HG03439 (cell line): ENCODE results near the gene SCYL1.
"Not testable (repeated sequence)": the region's sequence is repeated elsewhere in the genome, so short reads cannot be mapped to it uniquely, and the experiment has no call there.

ENCODE experiments used
- ATAC-seq: cut with Tn5 transposase; IDR thresholded peaks from one replicate; pipeline ENCODE4 v1.9.1; 2021; ENCODE audit warnings: mild to moderate bottlenecking, moderate library complexity; ENCODE audit not compliant: unreplicated experiment

The SCYL1 gene

DNA sequence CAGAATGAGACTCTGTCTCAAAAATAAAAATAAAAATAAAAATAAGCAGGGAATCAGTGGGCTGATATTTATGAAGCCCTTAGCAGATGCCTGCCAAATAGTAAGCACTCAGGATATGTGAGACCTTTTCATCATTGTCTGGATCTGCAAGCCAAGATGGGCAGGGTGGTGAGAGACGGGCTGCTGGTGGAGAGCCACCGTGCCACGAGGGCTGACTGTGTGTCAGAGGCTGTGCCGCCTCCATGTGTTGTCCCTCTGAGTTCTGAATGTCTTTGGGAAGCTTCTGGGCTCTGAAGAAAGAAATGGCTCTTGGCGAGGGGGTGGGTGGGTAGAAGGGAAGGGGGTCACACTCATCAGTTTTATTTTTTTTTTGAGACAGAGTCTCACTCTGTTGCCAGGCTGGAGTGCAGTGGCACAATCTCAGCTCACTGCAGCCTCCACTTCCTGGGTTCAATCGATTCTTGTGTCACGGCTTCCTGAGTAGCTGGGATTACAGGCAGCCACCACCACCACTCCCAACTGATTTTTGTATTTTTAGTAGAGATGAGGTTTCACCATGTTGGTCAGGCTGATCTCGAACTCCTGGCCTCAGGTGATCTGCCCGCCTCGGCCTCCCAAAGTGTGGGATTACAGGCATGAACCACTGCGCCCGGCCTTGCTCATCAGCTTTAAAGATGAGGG, 40.1 kb downstream of the SCYL1 start:
- ATAC-seq, result not testable (repeated sequence)

DNA sequence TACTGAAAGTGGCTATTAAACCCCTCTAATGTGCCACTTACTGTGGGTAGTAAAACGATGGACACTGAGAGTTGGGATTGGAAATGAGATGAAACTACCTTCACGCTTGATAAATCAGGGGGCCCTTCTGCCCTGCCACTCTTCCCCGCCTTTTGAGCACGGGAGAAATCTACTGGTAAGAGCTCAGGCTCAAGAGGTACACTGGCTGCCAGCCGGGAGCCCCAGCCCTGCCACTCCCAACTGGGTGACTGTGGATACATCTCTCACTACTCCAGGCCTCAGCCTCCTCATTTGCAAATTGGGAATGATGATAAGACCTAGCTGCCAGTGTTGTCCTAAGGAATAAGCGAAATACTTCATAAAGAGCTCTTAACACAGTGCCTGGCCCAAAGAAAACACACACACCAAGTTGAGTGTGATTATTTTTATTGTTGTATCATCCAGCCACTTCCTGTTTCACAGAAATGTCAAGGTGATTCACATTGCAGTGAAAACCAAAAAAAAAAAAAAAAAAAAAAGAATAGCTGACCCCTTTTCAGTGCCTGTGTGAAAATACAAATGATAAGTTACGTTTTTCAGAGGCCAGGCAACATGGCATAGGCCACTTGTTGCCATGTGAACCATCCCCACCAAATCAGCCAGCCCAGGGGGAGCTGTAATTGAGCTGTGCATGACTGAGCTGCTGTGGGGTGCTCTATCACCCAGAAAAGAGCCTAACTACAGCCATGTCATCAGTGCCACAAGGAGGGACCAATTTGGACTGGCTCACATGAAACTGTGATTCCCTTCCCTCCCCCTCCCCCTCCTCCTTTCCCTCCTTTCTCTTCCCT, 41.0 kb downstream of the SCYL1 start:
- ATAC-seq, result no peak

DNA sequence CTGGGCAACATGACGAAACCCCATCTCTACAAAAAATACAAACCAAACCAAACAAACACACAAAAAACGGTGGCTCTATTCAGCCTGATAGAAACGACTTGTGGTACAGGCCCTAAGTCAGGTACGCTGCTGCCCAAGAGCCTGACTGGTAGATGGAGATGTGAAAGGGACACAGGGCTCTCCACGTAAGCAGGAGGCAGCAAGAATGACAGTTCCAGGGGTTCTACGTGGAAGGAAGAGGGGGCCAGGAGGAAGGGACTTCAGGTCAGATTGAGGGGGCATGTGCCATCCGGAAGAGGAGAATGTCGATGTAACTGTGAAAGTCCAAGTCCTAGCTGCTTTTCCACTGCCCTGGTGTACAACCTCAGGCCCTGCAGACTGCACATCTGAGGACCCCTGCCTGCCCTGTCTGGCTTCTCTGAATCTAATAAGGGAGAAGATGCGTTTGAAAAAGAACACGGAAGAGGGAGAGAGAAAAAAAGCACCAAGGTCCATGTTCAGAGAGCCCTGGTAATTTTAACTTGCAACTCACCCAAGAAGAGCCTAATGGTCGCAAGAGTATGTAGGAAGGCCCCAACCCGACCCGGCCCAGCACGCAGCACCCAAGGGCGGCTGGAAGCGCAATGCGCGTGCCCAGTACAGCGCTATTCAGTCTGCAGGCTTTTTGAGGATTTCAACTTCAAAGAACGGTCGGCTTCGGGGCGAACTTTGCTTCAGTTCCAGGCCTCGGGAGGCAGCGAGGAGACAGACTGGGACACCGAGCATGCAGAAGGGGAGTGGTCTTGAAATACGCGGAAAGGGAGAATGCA, 44.5 kb downstream of the SCYL1 start:
- peak; percentile 1 for ATAC-seq

DNA sequence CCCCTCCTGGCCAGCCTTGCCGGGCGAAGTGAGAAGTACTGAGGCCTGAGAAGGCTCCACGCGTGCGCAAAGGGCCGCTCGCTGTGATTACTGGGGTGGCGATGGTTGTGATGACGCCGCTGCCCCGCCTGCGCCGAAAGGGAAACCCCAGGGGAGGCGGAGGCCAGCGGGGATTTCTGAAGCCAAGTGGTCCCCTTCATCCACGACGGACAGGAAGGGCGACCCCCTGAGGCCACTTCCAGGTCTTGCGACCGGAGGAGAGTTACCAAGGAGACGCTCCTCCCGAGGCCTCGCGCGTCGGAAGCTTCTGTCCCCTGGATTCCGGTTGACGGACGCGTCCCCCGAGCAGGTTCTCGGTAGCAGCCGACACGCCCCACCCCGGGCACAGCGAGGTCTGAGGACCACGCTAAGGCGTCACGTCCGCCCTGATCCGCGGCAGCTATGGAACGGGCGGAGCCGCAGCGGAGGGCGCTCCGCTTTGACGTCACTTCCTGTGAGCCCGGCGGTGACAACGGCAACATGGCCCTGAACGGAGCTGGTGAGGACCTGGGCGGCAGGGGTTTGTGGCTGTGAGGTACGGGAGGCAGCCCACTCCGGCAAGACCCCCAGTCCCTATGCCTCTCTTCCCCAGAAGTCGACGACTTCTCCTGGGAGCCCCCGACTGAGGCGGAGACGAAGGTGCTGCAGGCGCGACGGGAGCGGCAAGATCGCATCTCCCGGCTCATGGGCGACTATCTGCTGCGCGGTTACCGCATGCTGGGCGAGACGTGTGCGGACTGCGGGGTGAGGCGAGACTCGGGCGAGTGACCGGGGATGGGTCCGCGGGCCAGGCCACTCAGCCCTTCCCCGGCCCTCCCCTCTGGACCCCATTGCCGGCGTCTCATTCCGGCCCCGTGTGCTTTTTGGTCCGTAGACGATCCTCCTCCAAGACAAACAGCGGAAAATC, 45.4 kb downstream of the SCYL1 start, which contains the start of gene ZNRD2:
TSS of gene ZNRD2 (plus strand) at position 505 of the 946 bp plus-strand sequence. CDS start at position 520, 15 bp downstream.
- ATAC-seq, result peak; percentile 61

DNA sequence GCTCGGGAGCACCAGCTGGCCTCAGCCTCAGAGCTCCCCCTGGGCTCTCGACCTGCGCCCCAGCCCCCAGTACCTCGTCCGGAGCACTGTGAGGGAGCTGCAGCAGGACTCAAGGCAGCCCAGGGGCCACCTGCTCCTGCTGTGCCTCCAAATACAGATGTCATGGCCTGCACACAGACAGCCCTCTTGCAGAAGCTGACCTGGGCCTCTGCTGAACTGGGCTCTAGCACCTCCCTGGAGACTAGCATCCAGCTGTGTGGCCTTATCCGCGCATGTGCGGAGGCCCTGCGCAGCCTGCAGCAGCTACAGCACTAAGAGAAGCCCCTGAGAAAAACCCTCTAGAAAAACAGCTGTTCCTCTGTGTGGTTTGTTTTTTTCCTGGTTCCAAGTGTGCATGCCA, 46.5 kb downstream of the SCYL1 start:
- ATAC-seq, result no peak

DNA sequence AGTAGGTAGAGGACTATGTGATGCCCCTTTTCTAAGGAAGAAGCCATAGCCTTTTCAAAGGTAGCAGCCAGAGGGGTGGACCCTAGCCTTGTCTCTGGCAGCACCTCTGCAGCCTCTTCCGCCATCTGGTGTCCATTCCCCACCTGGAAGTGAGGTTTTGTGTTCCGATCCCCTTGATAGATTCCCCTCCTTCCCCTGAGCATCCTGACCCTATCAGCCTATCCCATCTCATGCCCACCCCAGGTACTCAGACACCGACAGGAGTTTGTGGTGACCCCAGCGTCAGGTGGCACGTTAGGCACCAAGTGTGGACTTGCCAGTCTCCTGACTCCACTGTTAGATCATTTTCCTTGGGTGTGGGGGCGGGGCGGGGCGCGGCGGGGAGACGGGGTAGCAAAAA, 47.1 kb downstream of the SCYL1 start:
- ATAC-seq, result no peak

DNA sequence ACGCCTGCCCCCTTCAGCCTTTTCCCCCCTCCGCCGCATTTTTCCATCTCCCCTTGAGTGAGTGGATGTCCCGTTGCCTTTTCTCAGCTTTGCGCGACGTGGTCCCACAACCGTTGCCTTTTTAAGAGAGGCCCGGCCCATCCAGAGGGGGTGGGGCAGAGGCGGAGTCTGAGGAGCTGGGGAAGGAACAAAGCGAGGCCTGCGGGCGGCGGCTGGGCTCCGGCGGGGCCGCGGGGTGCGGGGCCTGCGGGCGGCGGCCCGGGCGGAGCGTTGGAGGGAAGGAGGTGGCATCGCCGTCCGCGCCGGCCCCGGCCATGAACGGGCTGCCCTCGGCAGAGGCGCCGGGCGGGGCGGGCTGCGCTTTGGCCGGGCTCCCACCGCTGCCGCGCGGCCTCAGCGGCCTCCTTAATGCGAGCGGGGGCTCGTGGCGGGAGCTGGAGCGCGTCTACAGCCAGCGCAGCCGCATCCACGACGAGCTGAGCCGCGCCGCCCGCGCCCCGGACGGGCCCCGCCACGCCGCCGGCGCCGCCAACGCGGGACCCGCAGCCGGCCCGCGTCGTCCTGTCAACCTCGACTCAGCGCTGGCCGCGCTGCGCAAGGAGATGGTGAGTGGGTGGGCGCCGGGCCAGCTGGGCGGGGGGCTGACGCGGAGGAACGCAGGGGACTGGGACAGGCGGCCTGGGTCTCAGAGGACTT, 47.6 kb downstream of the SCYL1 start, which contains the start of gene FAM89B:
TSS of gene FAM89B (plus strand) at position 183 of the 696 bp plus-strand sequence. CDS start at position 315, 132 bp downstream.
- ATAC-seq, result no peak

DNA sequence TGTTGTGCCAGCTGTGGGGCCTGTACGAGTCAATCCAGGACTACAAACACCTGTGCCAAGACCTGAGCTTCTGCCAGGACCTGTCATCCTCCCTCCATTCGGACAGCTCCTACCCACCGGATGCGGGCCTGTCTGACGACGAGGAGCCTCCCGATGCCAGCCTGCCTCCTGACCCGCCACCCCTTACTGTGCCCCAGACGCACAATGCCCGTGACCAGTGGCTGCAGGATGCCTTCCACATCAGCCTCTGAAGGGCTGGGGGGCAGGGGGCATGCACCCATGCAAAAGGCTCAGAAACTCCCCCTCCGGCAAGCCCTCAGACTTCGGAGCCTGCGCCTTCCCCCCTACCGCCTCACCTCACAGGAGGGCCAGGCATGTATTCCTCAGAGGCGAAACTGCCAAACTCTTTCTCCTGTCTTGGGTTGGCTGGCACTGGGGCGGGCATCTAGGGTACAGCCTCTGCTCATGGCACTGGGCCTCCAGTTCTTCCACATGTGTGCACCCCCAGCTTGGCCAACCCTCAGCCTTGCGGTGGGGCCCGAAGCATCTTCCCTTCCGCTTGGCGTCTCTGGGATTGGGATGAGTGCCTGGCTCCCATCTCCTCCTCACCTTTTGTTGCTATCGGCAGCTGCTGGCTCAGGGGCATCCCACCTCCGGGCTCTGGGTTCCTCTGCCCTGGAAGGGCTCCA, 48.7 kb downstream of the SCYL1 start:
- ATAC-seq, result no peak

DNA sequence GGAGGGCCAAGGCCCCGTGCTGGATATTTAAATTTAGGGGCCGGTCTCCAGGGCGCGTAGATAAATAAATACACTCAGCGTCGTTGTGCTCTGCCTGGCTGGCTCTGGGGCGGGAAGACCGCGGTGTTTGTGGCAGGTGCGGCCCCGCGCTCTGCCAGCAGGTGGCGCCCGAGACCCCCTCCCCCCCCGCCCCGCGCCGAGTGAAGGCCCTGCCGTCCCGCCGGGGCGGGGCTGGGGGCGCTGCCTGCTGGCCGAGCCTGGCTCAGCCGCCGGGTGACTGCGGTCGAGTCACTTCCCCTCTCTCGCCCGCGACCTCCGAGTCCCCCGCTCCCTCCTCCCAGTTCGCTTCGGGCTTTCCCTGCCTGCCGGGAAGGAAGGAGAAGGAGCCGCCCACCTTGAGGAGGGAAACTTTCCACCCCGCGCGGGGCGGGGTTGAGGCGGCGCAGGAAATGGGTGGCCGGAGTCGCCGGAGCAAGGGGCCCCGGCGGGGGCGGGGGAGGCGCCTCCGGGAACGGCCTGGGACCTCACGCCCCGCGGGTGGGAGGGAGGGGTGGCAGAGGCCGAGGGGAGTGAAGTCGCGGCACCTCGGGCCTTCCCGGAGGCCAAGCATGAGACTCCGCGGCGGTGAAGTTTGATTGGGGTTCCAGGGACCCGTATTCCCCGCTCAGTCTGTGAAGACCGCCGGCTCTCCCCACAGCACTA, 49.4 kb downstream of the SCYL1 start:
- peak; percentile 27 for ATAC-seq

DNA sequence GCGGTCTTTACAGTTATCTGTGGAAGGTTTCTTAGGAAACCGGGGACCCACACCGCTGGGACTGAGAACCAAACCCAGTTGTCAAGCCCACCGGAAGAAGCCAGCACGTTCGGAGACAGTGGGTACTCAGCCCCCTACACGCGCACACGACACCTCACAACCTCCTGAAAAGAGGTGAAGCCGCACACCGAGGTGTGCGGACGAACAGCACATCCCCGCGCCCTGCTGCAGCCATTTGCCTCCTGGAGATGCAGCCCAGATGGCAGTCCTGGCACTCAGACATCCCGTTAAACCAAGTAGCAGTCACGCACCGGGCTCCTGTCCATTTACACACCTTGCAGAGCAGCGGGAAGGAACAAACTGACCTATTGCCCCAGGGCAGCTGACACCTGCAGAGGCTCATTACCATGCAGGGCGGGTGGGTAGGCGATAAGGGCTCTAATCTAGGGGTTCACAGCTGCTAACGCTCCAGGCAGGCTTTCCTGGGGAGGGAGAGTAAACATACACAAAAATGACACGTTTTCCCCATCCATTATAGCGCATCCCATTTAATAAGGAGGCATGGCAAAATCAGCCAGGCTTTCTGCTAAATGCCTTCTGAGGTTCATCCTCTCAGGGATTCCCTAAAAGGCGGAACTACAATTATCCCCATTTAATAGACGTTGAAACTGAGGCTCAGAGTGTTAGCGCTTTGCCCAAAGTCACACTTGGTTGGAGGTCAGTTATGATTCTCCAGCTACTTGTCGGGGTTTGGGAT, 50.1 kb downstream of the SCYL1 start:
- ATAC-seq, result no peak

DNA sequence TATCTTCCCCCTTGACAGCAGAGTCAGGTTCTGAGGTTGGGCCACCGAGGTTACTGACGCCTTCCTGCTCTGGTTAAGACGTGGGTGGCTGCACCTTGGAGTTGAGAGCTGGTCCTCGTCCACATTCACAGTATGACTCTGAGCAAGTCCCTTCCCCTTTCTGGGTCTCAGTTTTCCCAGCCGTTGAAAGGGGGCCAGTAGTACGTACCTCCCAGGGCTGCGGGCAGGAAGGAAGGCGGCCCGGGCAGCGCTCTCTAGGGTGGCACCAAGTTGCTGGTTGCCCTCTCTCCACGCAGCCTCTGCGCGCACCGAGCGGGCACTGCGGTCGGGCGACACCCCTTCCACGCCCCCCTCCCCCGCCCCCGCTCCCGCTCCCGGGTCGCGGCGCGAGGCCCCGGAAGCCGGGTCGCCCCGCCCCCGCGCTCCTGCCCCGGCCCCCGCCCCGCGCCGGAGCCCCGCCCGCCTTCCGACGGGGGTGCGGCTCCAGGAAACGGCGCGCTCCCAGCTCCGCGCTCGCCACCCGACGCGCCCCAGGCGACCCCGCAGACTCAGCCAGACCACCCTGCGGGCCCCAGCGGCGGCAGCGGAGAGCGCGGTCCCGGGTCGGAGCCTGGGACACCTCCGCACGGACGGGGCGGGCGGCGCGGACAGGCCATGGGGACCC, 50.8 kb downstream of the SCYL1 start, which contains the start of gene EHBP1L1:
TSS of gene EHBP1L1 (plus strand) at position 486 of the 664 bp plus-strand sequence. CDS start 250 bp downstream, outside the sequence.
- no peak for ATAC-seq

DNA sequence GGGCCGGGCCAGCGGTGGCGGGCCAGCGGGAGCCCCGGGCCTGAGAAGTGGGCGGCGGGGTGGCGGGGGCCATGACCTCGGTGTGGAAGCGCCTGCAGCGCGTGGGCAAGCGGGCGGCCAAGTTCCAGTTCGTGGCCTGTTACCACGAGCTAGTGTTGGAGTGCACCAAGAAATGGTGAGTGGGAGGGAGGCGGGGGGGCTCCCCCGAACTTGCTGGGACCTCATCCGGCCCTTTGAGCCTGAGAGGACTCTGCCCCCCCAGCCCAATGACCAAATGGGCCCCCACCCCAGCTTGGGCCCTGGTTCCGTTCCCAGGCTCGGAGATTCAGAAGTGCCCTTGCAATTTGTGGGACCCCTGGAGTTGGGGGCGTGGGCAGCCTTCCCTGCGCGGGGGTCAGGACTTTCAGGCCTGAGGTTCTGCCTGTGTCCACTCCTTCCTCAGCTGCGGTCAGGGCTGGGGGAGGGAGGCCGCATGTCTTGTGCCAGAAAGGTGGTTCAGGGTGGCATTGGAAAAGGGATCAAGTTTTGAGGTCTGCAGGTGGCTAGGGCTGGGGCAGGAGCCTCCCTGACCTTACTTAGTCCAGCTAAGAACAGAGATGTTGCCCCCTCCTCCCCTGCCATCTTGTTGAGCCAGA, 51.5 kb downstream of the SCYL1 start:
- no peak for ATAC-seq

DNA sequence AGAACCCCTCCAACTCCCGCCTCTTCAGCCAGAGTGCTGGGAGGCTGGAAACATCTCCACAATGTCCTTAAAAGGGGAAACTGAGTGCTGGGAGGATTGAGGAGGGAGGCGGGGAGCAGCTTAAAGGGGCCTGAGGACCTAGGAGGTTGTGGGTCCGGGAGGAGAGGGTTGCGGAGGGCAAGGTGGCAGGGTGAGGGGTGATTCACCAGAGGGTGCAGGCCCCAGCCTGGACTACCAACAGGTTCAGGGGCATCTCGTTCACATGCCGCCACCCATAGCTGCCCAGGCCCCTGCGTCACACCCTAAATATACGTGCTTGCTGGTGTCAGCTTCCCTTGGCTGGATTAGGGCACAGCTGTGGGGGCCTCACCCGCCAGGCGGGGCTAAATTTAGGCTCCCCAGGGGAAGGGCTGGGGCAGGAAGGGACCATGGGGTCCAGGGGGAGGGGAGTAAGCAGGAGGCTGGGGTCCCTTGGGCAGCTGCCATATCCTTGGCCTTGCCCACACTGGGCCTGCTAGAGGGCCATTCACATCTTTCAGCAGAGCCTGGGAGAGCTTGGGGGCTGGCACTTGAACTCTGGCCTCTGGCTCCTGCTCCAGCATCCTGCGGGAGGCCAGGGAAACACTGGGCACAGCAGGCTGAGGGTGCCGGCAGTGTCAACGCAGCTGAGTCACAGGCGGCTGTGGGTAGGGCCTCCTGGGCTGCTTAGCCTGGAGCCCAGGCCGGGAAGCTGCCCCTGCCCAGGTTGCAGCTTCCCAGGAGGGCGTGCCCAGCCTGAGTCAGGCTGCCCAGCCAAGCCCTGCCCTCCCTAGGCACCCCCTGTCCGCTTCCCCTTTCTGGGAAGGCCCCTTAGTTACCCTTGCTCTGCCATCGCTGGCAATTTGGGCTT, 52.2 kb downstream of the SCYL1 start:
- ATAC-seq, result no peak

DNA sequence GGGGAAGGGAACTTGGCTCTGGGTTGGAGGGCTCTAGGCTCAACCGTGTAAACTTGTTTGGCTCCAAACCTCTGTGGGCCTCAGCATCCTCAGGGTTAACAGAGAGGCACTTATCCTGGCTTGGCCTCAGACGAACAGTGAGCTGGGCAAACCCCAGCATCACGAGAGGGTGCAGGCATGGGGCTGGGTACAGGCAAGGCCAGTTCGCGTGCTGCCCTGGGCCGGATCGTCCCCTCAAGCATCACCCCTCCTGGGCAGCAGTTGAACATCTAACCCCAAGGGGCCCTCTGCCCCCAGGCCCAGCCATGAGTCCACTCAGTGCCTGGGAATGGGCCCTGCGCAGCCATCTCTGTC, 52.9 kb downstream of the SCYL1 start:
- no peak for ATAC-seq

DNA sequence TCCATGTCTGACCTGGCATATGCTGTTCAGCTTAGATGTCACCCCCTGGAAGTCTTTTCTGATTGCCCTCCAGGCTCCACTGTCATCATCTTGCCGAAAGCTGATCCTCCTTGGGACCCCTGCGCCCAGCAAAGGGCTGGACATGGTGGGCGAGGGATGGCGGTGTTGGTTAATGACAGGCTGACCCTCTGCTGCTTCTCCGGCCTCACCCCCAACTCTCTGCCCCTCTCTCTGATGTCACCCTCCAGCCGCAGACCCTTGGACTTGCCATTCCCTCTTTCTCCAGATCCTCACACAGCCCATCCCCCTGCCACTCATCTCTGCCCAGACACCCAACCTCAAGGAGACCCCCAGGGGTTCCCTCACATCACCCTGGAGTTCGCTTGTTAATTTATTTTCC, 53.3 kb downstream of the SCYL1 start:
- ATAC-seq, result no peak

DNA sequence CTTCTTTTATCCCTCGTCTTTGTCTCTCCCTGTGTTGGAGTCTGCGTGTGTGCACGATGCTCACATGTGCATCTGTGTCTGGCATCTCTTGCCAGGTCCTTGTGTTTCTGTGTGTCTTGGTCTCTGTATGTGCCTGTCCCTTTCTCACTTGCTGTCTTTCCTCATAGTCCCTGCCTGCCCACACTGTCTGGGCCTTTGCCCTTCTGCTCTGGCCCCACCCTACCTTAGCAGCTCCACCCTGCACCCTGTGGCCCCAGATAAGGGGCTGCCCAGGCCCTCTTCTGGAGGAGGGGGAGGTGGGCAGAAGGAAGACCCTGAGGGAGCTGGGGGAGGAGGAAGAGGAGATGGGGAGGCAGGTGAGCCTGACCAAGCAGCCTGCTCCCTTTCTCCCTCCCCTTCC, 53.8 kb downstream of the SCYL1 start:
- no peak for ATAC-seq
